Stimulated activated CD4-positive, alpha-beta T cell treated with anti-CD3 and anti-CD28 coated beads, TNF-alpha, amount 100 ng/mL, for 24 hours (primary cell): ENCODE data around the gene EFS.
"Not testable (repeated sequence)": the region's sequence is repeated elsewhere in the genome, so short reads cannot be mapped to it uniquely, and the experiment has no call there.

Experiments used
- DNase-seq, 3 experiments: peaks; one replicate each; pipeline ENCODE4 v3.0.0-alpha.2; 2020; ENCODE audit warnings: low read depth in 3 of 3

EFS gene

GRCh38 chr14:23365036-23365731 lies at the start of gene EFS:
TSS of gene EFS (minus strand) at chr14:23365172. CDS start at chr14:23365025, 147 bp downstream.
- no peak for DNase-seq

GRCh38 chr14:23414254-23414653 lies 49.3 kb upstream of the EFS start:
- no peak for DNase-seq

- DNase-seq, result no peak
Observed at GRCh38 chr14:23413681-23414080, 48.7 kb upstream of the EFS start.

GRCh38 chr14:23411563-23412525 lies 46.9 kb upstream of the EFS start:
- DNase-seq, result no peak

- no peak for DNase-seq
Observed at GRCh38 chr14:23409966-23410635, 45.1 kb upstream of the EFS start.

GRCh38 chr14:23409475-23409874 lies 44.5 kb upstream of the EFS start:
- no peak for DNase-seq

GRCh38 chr14:23408307-23408630 lies 43.3 kb upstream of the EFS start:
- no peak for DNase-seq

- no peak for DNase-seq
Observed at GRCh38 chr14:23407516-23408306, 42.7 kb upstream of the EFS start, which contains the start of gene MYH6. TSS of gene MYH6 (minus strand) at chr14:23408273. CDS start at chr14:23407223, 1,050 bp downstream.

- no peak for DNase-seq
Observed at GRCh38 chr14:23406725-23407355, 41.9 kb upstream of the EFS start.

- DNase-seq, result no peak
Observed at GRCh38 chr14:23406244-23406643, 41.3 kb upstream of the EFS start.

GRCh38 chr14:23405516-23406025 lies 40.6 kb upstream of the EFS start:
- no peak for DNase-seq

GRCh38 chr14:23405096-23405495 lies 40.1 kb upstream of the EFS start:
- no peak for DNase-seq

GRCh38 chr14:23404331-23404900 lies 39.4 kb upstream of the EFS start:
- DNase-seq, result no peak

GRCh38 chr14:23403908-23404307 lies 38.9 kb upstream of the EFS start:
- no peak for DNase-seq

- no peak for DNase-seq
Observed at GRCh38 chr14:23403139-23403438, 38.1 kb upstream of the EFS start.

GRCh38 chr14:23402296-23403138 lies 37.5 kb upstream of the EFS start:
- DNase-seq, result no peak

GRCh38 chr14:23401291-23401690 lies 36.3 kb upstream of the EFS start:
- DNase-seq, result no peak

- DNase-seq, result not testable (repeated sequence)
Observed at GRCh38 chr14:23400496-23401149, 35.7 kb upstream of the EFS start.

- DNase-seq, result no peak
Observed at GRCh38 chr14:23399591-23399990, 34.6 kb upstream of the EFS start.
